HepG2 (cell line): ENCODE data around the gene COX5B. TPM values are rescaled to one million over a fixed set of nuclear protein-coding genes. Genes with fewer than 3 reads are reported as not detected.
A peak's percentile ranks its signal among the peaks of the same experiment; 100 is the strongest.

ENCODE experiments used
- BCL6 ChIP-seq: IDR thresholded peaks from 2 replicates; pipeline ENCODE4 v1.6.1; 2016; ENCODE audit warnings: missing genetic modification reagents, missing compliant biosample characterization
- DNMT1 ChIP-seq: sonication (generic); formaldehyde crosslinking; IDR thresholded peaks from 2 replicates; pipeline ENCODE4 v1.5.1; 2020; ENCODE audit warnings: mild to moderate bottlenecking, missing genetic modification reagents
- FLYWCH1 ChIP-seq: sonication (generic); formaldehyde crosslinking; IDR thresholded peaks from 2 replicates; pipeline ENCODE4 v1.8.1; 2023; ENCODE audit warnings: mild to moderate bottlenecking, missing genetic modification reagents
- FOXA3 ChIP-seq: IDR thresholded peaks from 2 replicates; pipeline ENCODE4 v1.6.1; 2016; ENCODE audit warnings: missing genetic modification reagents, missing compliant biosample characterization
- KDM5A ChIP-seq: fragments of 200-600 bp; sonication (generic); IDR thresholded peaks from 2 replicates; pipeline ENCODE4 v1.7.0; 2018; ENCODE audit warnings: antibody characterized with exemption, mild to moderate bottlenecking, low read length, borderline replicate concordance
- KLF13 ChIP-seq: sonication (generic); formaldehyde crosslinking; IDR thresholded peaks from 2 replicates; pipeline ENCODE4 v1.4.0; 2020; ENCODE audit warnings: mild to moderate bottlenecking, missing genetic modification reagents
- MLLT10 ChIP-seq: sonication (generic); formaldehyde crosslinking; IDR thresholded peaks from 2 replicates; pipeline ENCODE4 v1.4.0; 2020; ENCODE audit warnings: missing genetic modification reagents
- MXI1 ChIP-seq: IDR thresholded peaks from 3 replicates; pipeline ENCODE4 v1.6.1; 2012; ENCODE audit warnings: low read depth, low read length, inconsistent platforms, borderline replicate concordance
- PLRG1 ChIP-seq: fragments of 450-650 bp; conservative IDR thresholded peaks from 2 replicates; pipeline ENCODE4 v1.6.1; 2016
- PTBP1 ChIP-seq: fragments of 200-400 bp; formaldehyde crosslinking; IDR thresholded peaks from 2 replicates; pipeline ENCODE4 v1.6.1; 2018; ENCODE audit warnings: low read length, low read depth; ENCODE audit not compliant: poor library complexity, severe bottlenecking
- RARG ChIP-seq: sonication (generic); formaldehyde crosslinking; IDR thresholded peaks from 2 replicates; pipeline ENCODE4 v1.4.0; 2020; ENCODE audit warnings: low read depth, mild to moderate bottlenecking, missing genetic modification reagents
- TMF1 ChIP-seq: sonication (generic); formaldehyde crosslinking; IDR thresholded peaks from 2 replicates; pipeline ENCODE4 v1.8.1; 2022; ENCODE audit warnings: low read depth, missing genetic modification reagents
- XBP1 ChIP-seq: sonication (generic); formaldehyde crosslinking; IDR thresholded peaks from 2 replicates; pipeline ENCODE4 v1.5.0; 2020; ENCODE audit warnings: missing genetic modification reagents
- ZC3H13 ChIP-seq: sonication (generic); formaldehyde crosslinking; IDR thresholded peaks from 2 replicates; pipeline ENCODE4 v1.8.1; 2023; ENCODE audit warnings: mild to moderate bottlenecking, missing genetic modification reagents, moderate library complexity
- ZFP90 ChIP-seq: sonication (generic); formaldehyde crosslinking; IDR thresholded peaks from 2 replicates; pipeline ENCODE4 v1.8.0; 2022; ENCODE audit warnings: missing genetic modification reagents, mild to moderate bottlenecking, inconsistent platforms, borderline replicate concordance
- ZNF234 ChIP-seq: sonication (generic); formaldehyde crosslinking; conservative IDR thresholded peaks from 2 replicates; pipeline ENCODE4 v1.5.1; 2020; ENCODE audit warnings: mild to moderate bottlenecking, missing genetic modification reagents
- ZNF296 ChIP-seq: sonication (generic); formaldehyde crosslinking; conservative IDR thresholded peaks from 2 replicates; pipeline ENCODE4 v1.5.0; 2020; ENCODE audit warnings: mild to moderate bottlenecking, missing genetic modification reagents
- ZNF3 ChIP-seq: IDR thresholded peaks from 2 replicates; pipeline ENCODE4 v1.7.0; 2017; ENCODE audit warnings: inconsistent platforms
- ZNF589 ChIP-seq: sonication (generic); formaldehyde crosslinking; conservative IDR thresholded peaks from 2 replicates; pipeline ENCODE4 v1.8.0; 2022; ENCODE audit warnings: mild to moderate bottlenecking, moderate library complexity, missing genetic modification reagents
- ZNF674 ChIP-seq: sonication (generic); formaldehyde crosslinking; IDR thresholded peaks from 2 replicates; pipeline ENCODE4 v1.5.0; 2020; ENCODE audit warnings: low read depth, mild to moderate bottlenecking, missing genetic modification reagents
- polyA plus RNA-seq, 8 experiments: library from polyadenylated mRNA; depleted of rRNA in 3 of 8; stranded (reverse) in 7 of 8; unstranded in 1 of 8; fragments of >200 nt; fragmentation: Illumina TruSeq in 4 of 8; extraction: Trizol in 4 of 8; gene quantifications; 2 replicates each; pipeline versions ENCODE4 v1.2.1 to v1.2.3, GENCODE V29; 2011 to 2016; ENCODE audit warnings: low read depth in 4 of 8, missing spikeins in 1 of 8, mixed read lengths in 1 of 8; ENCODE audit not compliant: insufficient read depth in 1 of 8
- total RNA-seq, 5 experiments: library from RNA; depleted of rRNA; stranded (reverse); fragments of >200 nt; fragmentation: Illumina TruSeq; extraction: Trizol; gene quantifications; 2 replicates each; pipeline ENCODE4 v1.2.3, GENCODE V29; 2016; ENCODE audit warnings: low read depth in 1 of 5
- TF ChIP-seq, protein P1 (sequence below): sonication (generic); formaldehyde crosslinking; IDR thresholded peaks from 2 replicates; pipeline ENCODE4 v1.5.0; 2020; ENCODE audit warnings: missing genetic modification reagents
- TF ChIP-seq, protein P2 (sequence below): sonication (generic); formaldehyde crosslinking; IDR thresholded peaks from 2 replicates; pipeline ENCODE4 v1.5.1; 2020; ENCODE audit warnings: missing genetic modification reagents, mild to moderate bottlenecking, borderline replicate concordance
- TF ChIP-seq, protein P3 (sequence below): sonication (generic); formaldehyde crosslinking; IDR thresholded peaks from 2 replicates; pipeline ENCODE4 v1.5.1; 2020; ENCODE audit warnings: missing genetic modification reagents, mild to moderate bottlenecking, borderline replicate concordance
- TF ChIP-seq, protein P4 (sequence below): IDR thresholded peaks from 2 replicates; pipeline ENCODE4 v1.6.1; 2016; ENCODE audit warnings: low read depth
- TF ChIP-seq, protein P5 (sequence below): sonication (generic); formaldehyde crosslinking; IDR thresholded peaks from 2 replicates; pipeline ENCODE4 v1.5.0; 2020; ENCODE audit warnings: missing genetic modification reagents

Gene COX5B
- total and polyA plus RNA-seq, 2 of the 13 experiments (the other 11 are each of a cell fraction or from before 2014, with no cell fraction given) = 453 to 536 TPM

DNA sequence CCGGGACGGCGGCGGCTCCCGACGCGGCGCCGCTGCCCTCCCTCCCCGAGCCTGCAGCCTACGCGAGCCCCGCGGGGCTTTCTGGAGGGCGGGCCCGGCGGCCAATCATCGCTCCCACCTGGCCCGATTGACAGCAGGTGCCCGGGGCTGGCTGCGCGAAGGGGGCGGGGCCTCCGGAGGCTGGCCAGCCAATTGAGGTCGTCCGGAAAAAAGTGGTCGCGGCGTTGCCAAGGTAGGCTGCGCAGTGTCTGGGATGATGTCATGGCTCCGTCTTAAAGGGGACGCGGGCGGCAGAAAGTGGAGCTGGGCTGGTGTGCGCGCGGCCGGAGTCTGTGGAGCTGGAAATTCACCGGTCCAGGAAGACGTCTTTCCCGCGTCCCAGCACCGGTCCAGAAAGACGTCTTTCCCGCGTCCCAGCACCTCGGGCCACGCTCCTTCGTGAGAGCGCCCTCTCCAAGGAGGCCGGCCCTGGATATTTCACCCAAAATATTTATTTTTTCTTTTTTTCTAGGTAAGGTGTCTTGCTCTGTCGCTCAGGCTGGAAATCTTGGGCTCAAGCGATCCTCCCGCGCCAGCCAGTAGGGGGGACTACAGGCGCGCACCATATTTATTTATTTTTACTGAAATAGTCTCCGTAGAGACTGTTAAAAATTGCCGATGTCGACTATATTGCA is 18.2 kb downstream of the COX5B start, which contains the start of gene ACTR1B (continued):
- TF ChIP-seq ZC3H13 (CRISPR knock-in tag) (no peak), MLLT10 (no peak), TMF1 (CRISPR knock-in tag) (no peak), XBP1 (CRISPR knock-in tag) (no peak), ZNF589 (no peak), KLF13 (CRISPR knock-in tag) (no peak), ZFP90 (CRISPR knock-in tag) (peak; percentile 77; the same call in 1 of the 2 replicates), PTBP1 (peak; percentile 94), ZNF3 (no peak), PLRG1 (no peak), KDM5A (no peak), ZNF296 (CRISPR knock-in tag) (no peak), FLYWCH1 (CRISPR knock-in tag) (no peak), DNMT1 (CRISPR knock-in tag) (no peak), RARG (CRISPR knock-in tag) (0 out of 2 replicates have a peak, but pooled peaks have one; percentile 47), FOXA3 (CRISPR knock-in tag) (peak; percentile 49), ZNF674 (no peak), BCL6 (CRISPR knock-in tag) (no peak), ZNF234 (CRISPR knock-in tag) (no peak), MXI1 (peak; percentile 88; the same call in 1 of the 3 replicates)
- TF ChIP-seq, protein P1, sequence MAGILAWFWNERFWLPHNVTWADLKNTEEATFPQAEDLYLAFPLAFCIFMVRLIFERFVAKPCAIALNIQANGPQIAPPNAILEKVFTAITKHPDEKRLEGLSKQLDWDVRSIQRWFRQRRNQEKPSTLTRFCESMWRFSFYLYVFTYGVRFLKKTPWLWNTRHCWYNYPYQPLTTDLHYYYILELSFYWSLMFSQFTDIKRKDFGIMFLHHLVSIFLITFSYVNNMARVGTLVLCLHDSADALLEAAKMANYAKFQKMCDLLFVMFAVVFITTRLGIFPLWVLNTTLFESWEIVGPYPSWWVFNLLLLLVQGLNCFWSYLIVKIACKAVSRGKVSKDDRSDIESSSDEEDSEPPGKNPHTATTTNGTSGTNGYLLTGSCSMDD = no peak
- TF ChIP-seq, protein P2, sequence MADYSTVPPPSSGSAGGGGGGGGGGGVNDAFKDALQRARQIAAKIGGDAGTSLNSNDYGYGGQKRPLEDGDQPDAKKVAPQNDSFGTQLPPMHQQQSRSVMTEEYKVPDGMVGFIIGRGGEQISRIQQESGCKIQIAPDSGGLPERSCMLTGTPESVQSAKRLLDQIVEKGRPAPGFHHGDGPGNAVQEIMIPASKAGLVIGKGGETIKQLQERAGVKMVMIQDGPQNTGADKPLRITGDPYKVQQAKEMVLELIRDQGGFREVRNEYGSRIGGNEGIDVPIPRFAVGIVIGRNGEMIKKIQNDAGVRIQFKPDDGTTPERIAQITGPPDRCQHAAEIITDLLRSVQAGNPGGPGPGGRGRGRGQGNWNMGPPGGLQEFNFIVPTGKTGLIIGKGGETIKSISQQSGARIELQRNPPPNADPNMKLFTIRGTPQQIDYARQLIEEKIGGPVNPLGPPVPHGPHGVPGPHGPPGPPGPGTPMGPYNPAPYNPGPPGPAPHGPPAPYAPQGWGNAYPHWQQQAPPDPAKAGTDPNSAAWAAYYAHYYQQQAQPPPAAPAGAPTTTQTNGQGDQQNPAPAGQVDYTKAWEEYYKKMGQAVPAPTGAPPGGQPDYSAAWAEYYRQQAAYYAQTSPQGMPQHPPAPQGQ (CRISPR knock-in tag) = no peak
- TF ChIP-seq, protein P3, sequence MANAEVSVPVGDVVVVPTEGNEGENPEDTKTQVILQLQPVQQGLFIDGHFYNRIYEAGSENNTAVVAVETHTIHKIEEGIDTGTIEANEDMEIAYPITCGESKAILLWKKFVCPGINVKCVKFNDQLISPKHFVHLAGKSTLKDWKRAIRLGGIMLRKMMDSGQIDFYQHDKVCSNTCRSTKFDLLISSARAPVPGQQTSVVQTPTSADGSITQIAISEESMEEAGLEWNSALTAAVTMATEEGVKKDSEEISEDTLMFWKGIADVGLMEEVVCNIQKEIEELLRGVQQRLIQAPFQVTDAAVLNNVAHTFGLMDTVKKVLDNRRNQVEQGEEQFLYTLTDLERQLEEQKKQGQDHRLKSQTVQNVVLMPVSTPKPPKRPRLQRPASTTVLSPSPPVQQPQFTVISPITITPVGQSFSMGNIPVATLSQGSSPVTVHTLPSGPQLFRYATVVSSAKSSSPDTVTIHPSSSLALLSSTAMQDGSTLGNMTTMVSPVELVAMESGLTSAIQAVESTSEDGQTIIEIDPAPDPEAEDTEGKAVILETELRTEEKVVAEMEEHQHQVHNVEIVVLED (CRISPR knock-in tag) = peak; percentile 78; the same call in 1 of the 2 replicates
- TF ChIP-seq, protein P4, sequence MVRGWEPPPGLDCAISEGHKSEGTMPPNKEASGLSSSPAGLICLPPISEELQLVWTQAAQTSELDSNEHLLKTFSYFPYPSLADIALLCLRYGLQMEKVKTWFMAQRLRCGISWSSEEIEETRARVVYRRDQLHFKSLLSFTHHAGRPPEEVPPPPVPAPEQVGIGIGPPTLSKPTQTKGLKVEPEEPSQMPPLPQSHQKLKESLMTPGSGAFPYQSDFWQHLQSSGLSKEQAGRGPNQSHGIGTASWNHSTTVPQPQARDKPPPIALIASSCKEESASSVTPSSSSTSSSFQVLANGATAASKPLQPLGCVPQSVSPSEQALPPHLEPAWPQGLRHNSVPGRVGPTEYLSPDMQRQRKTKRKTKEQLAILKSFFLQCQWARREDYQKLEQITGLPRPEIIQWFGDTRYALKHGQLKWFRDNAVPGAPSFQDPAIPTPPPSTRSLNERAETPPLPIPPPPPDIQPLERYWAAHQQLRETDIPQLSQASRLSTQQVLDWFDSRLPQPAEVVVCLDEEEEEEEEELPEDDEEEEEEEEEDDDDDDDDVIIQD (CRISPR knock-in tag) = peak; percentile 50; the same call in 1 of the 2 replicates
- TF ChIP-seq, protein P5, sequence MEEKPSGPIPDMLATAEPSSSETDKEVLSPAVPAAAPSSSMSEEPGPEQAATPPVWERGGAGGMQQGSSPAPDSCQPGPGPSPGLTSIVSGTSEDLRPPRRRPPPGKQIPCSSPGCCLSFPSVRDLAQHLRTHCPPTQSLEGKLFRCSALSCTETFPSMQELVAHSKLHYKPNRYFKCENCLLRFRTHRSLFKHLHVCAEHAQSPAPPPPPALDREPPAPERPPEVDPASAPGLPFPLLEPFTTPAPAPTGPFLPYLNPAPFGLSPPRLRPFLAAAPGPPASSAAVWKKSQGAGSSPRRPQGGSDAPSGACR (CRISPR knock-in tag) = 0 out of 2 replicates have a peak, but pooled peaks have one; percentile 52
